Keratinocyte (primary cell): ENCODE data around the gene NLGN4X.

Source experiments
- CTCF ChIP-seq, 3 experiments: IDR thresholded peaks in 1 of 3; conservative IDR thresholded peaks in 1 of 3; optimal IDR thresholded peaks in 1 of 3; 2 replicates in 2 of 3; 3 replicates in 1 of 3; pipeline versions ENCODE3 to v1.5.1; 2011; ENCODE audit warnings: low read length in 3 of 3, mild to moderate bottlenecking in 3 of 3, moderate library complexity in 2 of 3, control low read depth in 1 of 3, inconsistent platforms in 1 of 3; ENCODE audit not compliant: insufficient read depth in 2 of 3; ENCODE audit errors: extremely low read depth in 1 of 3
- EZH2 ChIP-seq: IDR thresholded peaks from one replicate; pipeline ENCODE4 v1.6.1; 2012; ENCODE audit warnings: inconsistent platforms, mild to moderate bottlenecking, low read length, moderate library complexity

DNA sequence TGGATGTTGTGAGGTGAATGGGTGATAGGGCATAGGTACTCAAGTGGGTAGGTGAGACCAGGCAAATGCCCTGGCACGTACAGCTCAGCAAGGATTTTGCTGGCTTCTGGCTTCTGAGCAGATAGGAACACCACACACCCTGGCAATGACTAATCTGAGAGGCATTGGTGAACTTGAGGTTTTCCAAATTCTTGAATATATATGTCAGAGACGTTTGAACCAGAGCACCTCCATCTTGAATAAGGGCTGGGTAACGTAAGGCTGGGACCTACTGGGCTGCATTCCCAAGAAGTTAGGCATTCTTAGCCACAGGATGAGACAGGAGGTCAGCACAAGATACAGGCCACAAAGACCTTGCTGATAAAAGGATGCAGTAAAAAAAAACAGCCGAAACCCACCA, 204.5 kb downstream of the NLGN4X start:
- TF ChIP-seq CTCF (optimal IDR thresholded peaks at IDR 0.05 in 1 of 3, IDR thresholded peaks at IDR 0.05 in 1 of 3, conservative IDR thresholded peaks at IDR 0.05 in 1 of 3; ENCODE audit: extremely low read depth in 1 of 3, insufficient read depth in 2 of 3, low read length in 3 of 3) (no peak), EZH2 (no peak)
